ENCODE data around the gene TBC1D23.

Gene TBC1D23

DNA sequence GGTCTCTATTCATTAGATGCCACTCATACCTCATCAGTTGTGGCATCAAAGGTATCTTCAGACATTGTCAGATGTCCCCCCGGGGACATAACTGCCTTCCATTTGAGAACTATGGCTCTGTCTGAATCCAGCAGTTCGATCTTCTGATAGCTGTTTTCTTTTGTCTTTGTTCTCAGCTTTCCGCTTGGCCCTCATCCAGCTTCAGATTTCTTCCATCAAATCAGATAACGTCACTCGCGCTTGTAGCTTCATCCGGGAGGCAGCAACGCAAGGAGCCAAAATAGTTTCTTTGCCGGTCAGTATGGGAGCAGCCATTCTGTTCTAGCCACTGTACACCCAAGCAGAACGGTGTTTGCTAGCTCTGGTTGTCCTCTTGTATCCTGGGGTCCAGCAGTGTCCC, 78.1 kb downstream of the TBC1D23 start:
- H3K79me2 ChIP-seq (ENCODE audit: insufficient read depth, low read length) = no peaks in the 10 kb centered on the region
- H3K9me3 ChIP-seq (ENCODE audit: low read length) = 0 out of 2 replicates have a peak, but pooled peaks cover 3% of the 10 kb centered on the region
- no peak overlapping the region for H3K4me3 ChIP-seq (ENCODE audit: low read depth, low read length, poor library complexity, severe bottlenecking)
- no peak overlapping the region for H3K9ac ChIP-seq (ENCODE audit: low read length)
- no peak overlapping the region for H2AFZ ChIP-seq (ENCODE audit: low read length)
- H4K20me1 ChIP-seq (ENCODE audit: insufficient read depth, low read length) = no peaks in the 10 kb centered on the region
- peaks cover 53% of the 10 kb centered on the region for H3K36me3 ChIP-seq (ENCODE audit: insufficient read depth, low read length)
- H3K4me2 ChIP-seq (ENCODE audit: low read length) = no peak overlapping the region
- TF ChIP-seq, protein P1, sequence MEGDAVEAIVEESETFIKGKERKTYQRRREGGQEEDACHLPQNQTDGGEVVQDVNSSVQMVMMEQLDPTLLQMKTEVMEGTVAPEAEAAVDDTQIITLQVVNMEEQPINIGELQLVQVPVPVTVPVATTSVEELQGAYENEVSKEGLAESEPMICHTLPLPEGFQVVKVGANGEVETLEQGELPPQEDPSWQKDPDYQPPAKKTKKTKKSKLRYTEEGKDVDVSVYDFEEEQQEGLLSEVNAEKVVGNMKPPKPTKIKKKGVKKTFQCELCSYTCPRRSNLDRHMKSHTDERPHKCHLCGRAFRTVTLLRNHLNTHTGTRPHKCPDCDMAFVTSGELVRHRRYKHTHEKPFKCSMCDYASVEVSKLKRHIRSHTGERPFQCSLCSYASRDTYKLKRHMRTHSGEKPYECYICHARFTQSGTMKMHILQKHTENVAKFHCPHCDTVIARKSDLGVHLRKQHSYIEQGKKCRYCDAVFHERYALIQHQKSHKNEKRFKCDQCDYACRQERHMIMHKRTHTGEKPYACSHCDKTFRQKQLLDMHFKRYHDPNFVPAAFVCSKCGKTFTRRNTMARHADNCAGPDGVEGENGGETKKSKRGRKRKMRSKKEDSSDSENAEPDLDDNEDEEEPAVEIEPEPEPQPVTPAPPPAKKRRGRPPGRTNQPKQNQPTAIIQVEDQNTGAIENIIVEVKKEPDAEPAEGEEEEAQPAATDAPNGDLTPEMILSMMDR (IDR thresholded peaks at IDR 0.05; ENCODE audit: low read length) = no peak
- TF ChIP-seq EZH2 (IDR thresholded peaks at IDR 0.05; ENCODE audit: borderline replicate concordance, low read length) = no peak
- H3F3A ChIP-seq (ENCODE audit: insufficient read depth, low read length) = no peaks in the 10 kb centered on the region
- H3K27ac ChIP-seq (ENCODE audit: low read depth, low read length, poor library complexity, severe bottlenecking) = no peak overlapping the region
- H3K27me3 ChIP-seq (ENCODE audit: insufficient read depth, low read length) = no peaks in the 10 kb centered on the region
- peaks cover 17% of the 10 kb centered on the region for H3K4me1 ChIP-seq (ENCODE audit: insufficient read depth, low read length, severe bottlenecking)
- H3K9me2 ChIP-seq (ENCODE audit: low read depth, low read length) = no peaks in the 10 kb centered on the region

DNA sequence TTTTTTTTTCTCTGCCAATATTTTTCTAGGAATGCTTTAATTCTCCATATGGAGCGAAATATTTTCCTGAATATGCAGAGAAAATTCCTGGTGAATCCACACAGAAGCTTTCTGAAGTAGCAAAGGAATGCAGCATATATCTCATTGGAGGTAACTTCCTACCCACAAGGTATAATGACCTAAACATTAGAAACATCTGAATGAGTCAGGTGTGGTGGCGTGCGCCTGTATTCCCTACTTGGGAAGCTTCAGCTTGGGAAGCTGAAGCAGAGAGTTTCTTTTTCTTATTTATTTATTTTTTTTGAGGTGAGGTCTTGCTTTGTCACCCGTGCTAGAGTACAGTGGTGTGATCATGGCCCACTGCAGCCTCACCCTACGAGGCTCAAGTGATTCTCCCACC, 79.0 kb downstream of the TBC1D23 start:
- Histone ChIP-seq H4K20me1 (ENCODE audit: insufficient read depth, low read length) (no peaks in the 10 kb centered on the region), H3K9me2 (ENCODE audit: low read depth, low read length) (no peaks in the 10 kb centered on the region), H3K27me3 (ENCODE audit: insufficient read depth, low read length) (no peaks in the 10 kb centered on the region), H3F3A (ENCODE audit: insufficient read depth, low read length) (no peaks in the 10 kb centered on the region), H3K9me3 (ENCODE audit: low read length) (0 out of 2 replicates have a peak, but pooled peaks cover 3% of the 10 kb centered on the region), H3K9ac (ENCODE audit: low read length) (no peak overlapping the region), H3K4me1 (ENCODE audit: insufficient read depth, low read length, severe bottlenecking) (peaks cover 11% of the 10 kb centered on the region), H3K79me2 (ENCODE audit: insufficient read depth, low read length) (no peaks in the 10 kb centered on the region), H2AFZ (ENCODE audit: low read length) (no peak overlapping the region), H3K36me3 (ENCODE audit: insufficient read depth, low read length) (peaks cover 60% of the 10 kb centered on the region), H3K4me2 (ENCODE audit: low read length) (no peak overlapping the region), H3K4me3 (ENCODE audit: low read depth, low read length, poor library complexity, severe bottlenecking) (no peak overlapping the region), H3K27ac (ENCODE audit: low read depth, low read length, poor library complexity, severe bottlenecking) (no peak overlapping the region)
- TF ChIP-seq, protein P1 (IDR thresholded peaks at IDR 0.05; ENCODE audit: low read length) = no peak
- TF ChIP-seq EZH2 (IDR thresholded peaks at IDR 0.05; ENCODE audit: borderline replicate concordance, low read length) = no peak

DNA sequence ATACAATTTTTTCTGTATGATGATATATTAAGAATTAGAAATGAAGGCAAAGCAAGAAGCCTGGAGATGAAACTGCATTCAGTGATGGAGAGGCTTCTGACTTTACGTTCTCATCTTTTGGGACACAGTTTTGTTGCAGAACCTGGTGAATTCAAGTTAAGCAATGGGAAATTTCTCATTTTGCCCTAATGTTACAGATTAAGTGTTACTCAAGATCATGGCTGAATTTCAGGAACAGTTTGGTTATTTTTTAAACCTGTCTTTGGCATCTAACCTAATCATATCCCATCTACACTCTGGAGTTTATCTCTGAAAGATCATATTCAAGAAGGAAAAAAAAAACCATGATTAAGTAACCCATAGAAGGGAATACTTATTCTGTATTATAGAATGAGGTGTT, 79.7 kb downstream of the TBC1D23 start:
- Histone ChIP-seq H3K9me3 (ENCODE audit: low read length) (0 out of 2 replicates have a peak, but pooled peaks cover 3% of the 10 kb centered on the region), H3K9ac (ENCODE audit: low read length) (no peak overlapping the region), H3K27me3 (ENCODE audit: insufficient read depth, low read length) (no peaks in the 10 kb centered on the region), H3K4me2 (ENCODE audit: low read length) (no peak overlapping the region), H3K4me3 (ENCODE audit: low read depth, low read length, poor library complexity, severe bottlenecking) (no peak overlapping the region), H3K36me3 (ENCODE audit: insufficient read depth, low read length) (peaks cover 66% of the 10 kb centered on the region), H2AFZ (ENCODE audit: low read length) (no peak overlapping the region), H3K27ac (ENCODE audit: low read depth, low read length, poor library complexity, severe bottlenecking) (no peak overlapping the region), H4K20me1 (ENCODE audit: insufficient read depth, low read length) (no peaks in the 10 kb centered on the region), H3K4me1 (ENCODE audit: insufficient read depth, low read length, severe bottlenecking) (peaks cover 7% of the 10 kb centered on the region), H3K9me2 (ENCODE audit: low read depth, low read length) (no peaks in the 10 kb centered on the region), H3F3A (ENCODE audit: insufficient read depth, low read length) (no peaks in the 10 kb centered on the region), H3K79me2 (ENCODE audit: insufficient read depth, low read length) (no peaks in the 10 kb centered on the region)
- TF ChIP-seq, protein P1 (IDR thresholded peaks at IDR 0.05; ENCODE audit: low read length) = no peak
- no peak for TF ChIP-seq EZH2 (IDR thresholded peaks at IDR 0.05; ENCODE audit: borderline replicate concordance, low read length)
